PC-3 (cell line): ENCODE results near the gene PTPRN2. TPM values are rescaled to one million over a fixed set of nuclear protein-coding genes. Genes with fewer than 3 reads are reported as not detected.
"Not testable (repeated sequence)": the region's sequence is repeated elsewhere in the genome, so short reads cannot be mapped to it uniquely, and the experiment has no call there.

Experiments used
- ATAC-seq: fragments of 200-7000 bp; cut with Tn5 transposase; 2 replicates; pipeline ENCODE4 v1.9.1; 2020; ENCODE audit warnings: mild to moderate bottlenecking, moderate library complexity
- BruUV-seq: library from RNA; stranded (reverse); fragments of 400-500 nt; replicated peaks from 2 replicates; lab custom pipeline; 2021; lab: Mats Ljungman, UMichigan
- CTCF ChIA-PET: fragments of 300-600 bp; sonication (Branson Sonifier 250); formaldehyde crosslinking; loops from one replicate; lab custom pipeline; 2022; ENCODE audit warnings: antibody characterized with exemption; lab: Charles Lee
- POLR2A ChIA-PET: fragments of 300-600 bp; sonication (Branson Sonifier 250); formaldehyde crosslinking; loops from one replicate; lab custom pipeline; 2022; ENCODE audit warnings: antibody characterized with exemption; ENCODE audit not compliant: unreplicated experiment; lab: Charles Lee
- DNase-seq: peaks from one replicate; pipeline ENCODE4 v3.0.0-alpha.2; 2015
- H2AFZ ChIP-seq: fragments of 300-600 bp; sonication (generic); 2 replicates; pipeline ENCODE4 v1.6.0; 2016; ENCODE audit warnings: antibody characterized with exemption, low read length
- H3F3A ChIP-seq: fragments of 300-600 bp; sonication (generic); one replicate; pipeline ENCODE4 v1.6.0; 2017; ENCODE audit warnings: antibody characterized with exemption, low read length, control low read depth, mild to moderate bottlenecking; ENCODE audit not compliant: unreplicated experiment
- H3K27ac ChIP-seq: fragments of 300-600 bp; sonication (generic); 2 replicates; pipeline ENCODE4 v1.5.1; 2016; ENCODE audit warnings: mild to moderate bottlenecking, low read length
- H3K27me3 ChIP-seq: fragments of 300-600 bp; sonication (generic); 2 replicates; pipeline ENCODE4 v1.6.1; 2016; ENCODE audit warnings: low read length, mixed read lengths
- H3K36me3 ChIP-seq: fragments of 300-600 bp; sonication (generic); 2 replicates; pipeline ENCODE4 v1.6.1; 2016; ENCODE audit warnings: low read depth, mixed run types, low read length, mixed read lengths
- H3K4me1 ChIP-seq: fragments of 300-600 bp; sonication (generic); 2 replicates; pipeline ENCODE4 v1.5.1; 2016; ENCODE audit warnings: low read length; ENCODE audit not compliant: insufficient read depth
- H3K4me2 ChIP-seq: fragments of 300-600 bp; sonication (generic); 2 replicates; pipeline ENCODE4 v1.6.0; 2016; ENCODE audit warnings: low read length
- H3K4me3 ChIP-seq: fragments of 300-600 bp; sonication (generic); 2 replicates; pipeline ENCODE4 v1.5.1; 2016; ENCODE audit warnings: mild to moderate bottlenecking, low read length, mixed read lengths
- H3K79me2 ChIP-seq: fragments of 300-600 bp; sonication (generic); 2 replicates; pipeline ENCODE4 v1.6.1; 2017; ENCODE audit warnings: low read length, mixed read lengths
- H3K9ac ChIP-seq: fragments of 300-600 bp; sonication (generic); 2 replicates; pipeline ENCODE4 v1.6.0; 2016; ENCODE audit warnings: mild to moderate bottlenecking, low read length
- H3K9me2 ChIP-seq: fragments of 300-600 bp; sonication (generic); replicated peaks from 2 replicates; pipeline ENCODE4 v1.6.1; 2016; ENCODE audit warnings: mixed run types, low read length, mixed read lengths
- H3K9me3 ChIP-seq: fragments of 300-600 bp; sonication (generic); 2 replicates; pipeline ENCODE4 v1.6.1; 2016; ENCODE audit warnings: low read length, mixed read lengths
- H4K20me1 ChIP-seq: fragments of 300-600 bp; sonication (generic); 2 replicates; pipeline ENCODE4 v1.6.1; 2016; ENCODE audit warnings: low read length, mixed read lengths
- CTCF ChIP-seq: fragments of 300-600 bp; sonication (generic); conservative IDR thresholded peaks from 2 replicates; pipeline ENCODE4 v1.5.1; 2017; ENCODE audit warnings: antibody characterized with exemption, low read depth, mild to moderate bottlenecking, low read length
- EZH2 ChIP-seq: fragments of 300-600 bp; sonication (generic); IDR thresholded peaks from one replicate; pipeline ENCODE4 v1.6.1; 2017; ENCODE audit warnings: antibody characterized with exemption, mild to moderate bottlenecking, low read length; ENCODE audit not compliant: unreplicated experiment
- EZH2phosphoT487 ChIP-seq: fragments of 300-600 bp; sonication (generic); IDR thresholded peaks from 2 replicates; pipeline ENCODE4 v1.6.1; 2018; ENCODE audit warnings: mild to moderate bottlenecking, antibody characterized with exemption, low read length, borderline replicate concordance
- intact Hi-C: fragments of 100-400 bp; cut with micrococcal nuclease; formaldehyde crosslinking; loops from 2 replicates; pipeline ENCODE4 v1.9.0; 2023
- total RNA-seq: library from RNA; depleted of rRNA; stranded (reverse); fragments of >200 nt; gene quantifications from 2 replicates; pipeline ENCODE4 v1.2.3, GENCODE V29; 2014

PTPRN2 gene
- total RNA-seq, 1 experiment from 2014 or later = 3.2 TPM

GRCh38 chr7:158458716-158459282, 128.8 kb downstream of the PTPRN2 start:
- Histone ChIP-seq H3K9me2 (no peaks in the 10 kb centered on the region), H3K4me2 (no peak overlapping the region), H3K4me1 (no peaks in the 10 kb centered on the region), H3K4me3 (no peak overlapping the region), H3F3A (no peaks in the 10 kb centered on the region), H4K20me1 (no peaks in the 10 kb centered on the region), H3K79me2 (no peaks in the 10 kb centered on the region), H2AFZ (no peak overlapping the region), H3K9ac (no peak overlapping the region), H3K36me3 (no peaks in the 10 kb centered on the region), H3K27me3 (no peaks in the 10 kb centered on the region), H3K9me3 (no peaks in the 10 kb centered on the region), H3K27ac (no peak overlapping the region)
- no TSS peak for BruUV-seq
- ChIA-PET CTCF (no interaction called here), POLR2A (interaction anchor here (0.7 kb wide), 1 partner anchor 39 kb away, joined by 5 read pairs; no protein-coding TSS in a partner anchor)
- TF ChIP-seq CTCF (no peak), EZH2 (no peak), EZH2phosphoT487 (no peak)
- intact Hi-C loops = no loop called here
- DNase-seq (no peak), ATAC-seq (no peak)

- no peaks in the 10 kb centered on the region for H3K9me3 ChIP-seq
- H3K9me2 ChIP-seq = no peaks in the 10 kb centered on the region
- intact Hi-C loops = no loop called here
- no peaks in the 10 kb centered on the region for H3F3A ChIP-seq
- no TSS peak for BruUV-seq
- H2AFZ ChIP-seq = no peak overlapping the region
- H3K4me3 ChIP-seq = no peak overlapping the region
- H3K79me2 ChIP-seq = no peaks in the 10 kb centered on the region
- ChIA-PET POLR2A (interaction anchor here (0.7 kb wide), 1 partner anchor 38 kb away, joined by 5 read pairs; no protein-coding TSS in a partner anchor), CTCF (no interaction called here)
- no peak overlapping the region for H3K4me2 ChIP-seq
- no peaks in the 10 kb centered on the region for H3K36me3 ChIP-seq
- no peaks in the 10 kb centered on the region for H3K4me1 ChIP-seq
- H3K27ac ChIP-seq = no peak overlapping the region
- H3K27me3 ChIP-seq = 0 out of 2 replicates have a peak, but pooled peaks cover 4% of the 10 kb centered on the region
- ATAC-seq (no peak), DNase-seq (no peak)
- no peak overlapping the region for H3K9ac ChIP-seq
- TF ChIP-seq EZH2phosphoT487 = no peak
- no peak for TF ChIP-seq EZH2
- no peak for TF ChIP-seq CTCF
- H4K20me1 ChIP-seq = no peaks in the 10 kb centered on the region
Observed at GRCh38 chr7:158458096-158458495, 129.5 kb downstream of the PTPRN2 start.

GRCh38 chr7:158457586-158457985, 130.0 kb downstream of the PTPRN2 start:
- H3K27ac ChIP-seq, H3K9ac ChIP-seq, H3F3A ChIP-seq, POLR2A ChIA-PET, BruUV-seq, ATAC-seq, H3K9me3 ChIP-seq, H3K4me1 ChIP-seq, DNase-seq, intact Hi-C loops, H2AFZ ChIP-seq, H4K20me1 ChIP-seq, CTCF ChIA-PET, H3K4me3 ChIP-seq, H3K9me2 ChIP-seq, H3K27me3 ChIP-seq, H3K36me3 ChIP-seq, H3K79me2 ChIP-seq, H3K4me2 ChIP-seq: not testable (repeated sequence)
